Measurements from ENCODE around the gene C3orf33.
"Not testable (repeated sequence)": the region's sequence is repeated elsewhere in the genome, so short reads cannot be mapped to it uniquely, and the experiment has no call there.

Gene C3orf33

GRCh38 chr3:155805802-155806618 lies at the start of gene C3orf33:
Gene C3orf33 (minus strand): TSS chr3:155806278. CDS start chr3:155806252, 26 bp downstream.
- peak; percentile 26 for DNase-seq

GRCh38 chr3:155854141-155854940 lies 48.3 kb upstream of the C3orf33 start, which contains the start of gene SLC33A1:
Gene SLC33A1 (minus strand): TSS chr3:155854427. CDS start chr3:155853997, 430 bp downstream.
- peak; percentile 97 for DNase-seq

- no peak for DNase-seq
These were observed 47.4 kb upstream of the C3orf33 start for GRCh38 chr3:155853214-155854140.

- DNase-seq: no peak
These were observed 46.3 kb upstream of the C3orf33 start for GRCh38 chr3:155852341-155852740.

- not testable (repeated sequence) for DNase-seq
These were observed 43.3 kb upstream of the C3orf33 start for GRCh38 chr3:155849404-155849803.

- no peak for DNase-seq
These were observed 41.9 kb upstream of the C3orf33 start for GRCh38 chr3:155847993-155848392.

GRCh38 chr3:155846119-155846518 lies 40.0 kb upstream of the C3orf33 start:
- no peak for DNase-seq

- no peak for DNase-seq
These were observed 37.5 kb upstream of the C3orf33 start for GRCh38 chr3:155843569-155843968.

GRCh38 chr3:155835341-155836071 lies 29.4 kb upstream of the C3orf33 start:
- no peak for DNase-seq

GRCh38 chr3:155828490-155829098 lies 22.5 kb upstream of the C3orf33 start:
- not testable (repeated sequence) for DNase-seq

- no peak for DNase-seq
These were observed 9.0 kb upstream of the C3orf33 start for GRCh38 chr3:155815030-155815545.

- DNase-seq: not testable (repeated sequence)
These were observed 7.1 kb upstream of the C3orf33 start for GRCh38 chr3:155813224-155813623.

- no peak for DNase-seq
These were observed 3.1 kb upstream of the C3orf33 start for GRCh38 chr3:155809181-155809580.

- DNase-seq: no peak
These were observed 1.7 kb upstream of the C3orf33 start for GRCh38 chr3:155807823-155808222.

GRCh38 chr3:155805204-155805801 lies 775 bp downstream of the C3orf33 start:
- DNase-seq: no peak

- no peak for DNase-seq
These were observed 1.8 kb downstream of the C3orf33 start for GRCh38 chr3:155804323-155804722.

- no peak for DNase-seq
These were observed 13.5 kb downstream of the C3orf33 start for GRCh38 chr3:155792532-155792931.

- DNase-seq: no peak
These were observed 14.9 kb downstream of the C3orf33 start for GRCh38 chr3:155791190-155791589.

GRCh38 chr3:155790272-155790925 lies 15.7 kb downstream of the C3orf33 start:
- DNase-seq: no peak

GRCh38 chr3:155785662-155786295 lies 20.3 kb downstream of the C3orf33 start:
- DNase-seq: no peak
